Peyer's patch (tissue), 4 donors: Measurements from ENCODE around the gene PHF23. TPM values are rescaled to one million over a fixed set of nuclear protein-coding genes. Genes with fewer than 3 reads are reported as not detected.

Experiments
- DNase-seq, 3 donors: peaks; one replicate each; pipeline ENCODE4 v3.0.0-alpha.2; 2017 to 2019
- H3K27ac ChIP-seq, 4 donors: fragments of 200-600 bp; sonication (generic); one replicate each; pipeline ENCODE4 v1.5.1; 2016 to 2019
- H3K27me3 ChIP-seq, 2 donors: fragments of 200-600 bp; sonication (generic); one replicate each; pipeline ENCODE4 v1.5.1; 2019
- H3K36me3 ChIP-seq, 3 donors: fragments of 200-600 bp; sonication (generic); one replicate each; pipeline ENCODE4 v1.5.1; 2016 to 2019
- H3K4me1 ChIP-seq, 4 donors: fragments of 200-600 bp; sonication (generic); one replicate each; pipeline ENCODE4 v1.5.1; 2016 to 2019
- H3K4me3 ChIP-seq, 4 donors: fragments of 200-600 bp; sonication (generic); 1 replicate in 3 of 4; 2 replicates in 1 of 4; pipeline ENCODE4 v1.5.1; 2016 to 2019; ENCODE audit warnings: mild to moderate bottlenecking in 1 of 4
- H3K9me3 ChIP-seq, 4 donors: fragments of 200-600 bp; sonication (generic); one replicate each; pipeline ENCODE4 v1.5.1; 2016 to 2019; ENCODE audit warnings: mild to moderate bottlenecking in 1 of 4
- CTCF ChIP-seq, 6 experiments: fragments of 450-650 bp in 4 of 6; fragments of 200-600 bp in 2 of 6; sonication (generic) in 1 of 6; IDR thresholded peaks; one replicate each; pipeline ENCODE4 v1.5.1; 2017 to 2019; ENCODE audit warnings: antibody characterized with exemption in 6 of 6, mild to moderate bottlenecking in 3 of 6, moderate library complexity in 1 of 6
- POLR2A ChIP-seq, 2 donors: fragments of 450-650 bp; IDR thresholded peaks; one replicate each; pipeline ENCODE4 v1.5.1; 2017; ENCODE audit warnings: antibody characterized with exemption in 2 of 2, mild to moderate bottlenecking in 2 of 2, moderate library complexity in 2 of 2
- total RNA-seq, 4 donors: library from RNA; depleted of rRNA; stranded (reverse); fragments of >200 nt; gene quantifications; one replicate each; pipeline ENCODE4 v1.1.0, GENCODE V29; 2016

PHF23 gene
- total RNA-seq, 4 donors from 2014 or later = 22.2 to 38.8 (median 35.1) TPM

- no peak for DNase-seq
- Histone ChIP-seq H3K27ac (peak overlapping the region; percentile 98 to 100 (median 98)), H3K9me3 (no peaks in the 10 kb centered on the region), H3K36me3 (peaks cover 0 to 32% (median 0%) of the 10 kb centered on the region in 3 donors), H3K27me3 (no peaks in the 10 kb centered on the region), H3K4me3 (peak overlapping the region; percentile 82 to 100 (median 88)), H3K4me1 (peaks cover 0 to 37% (median 16%) of the 10 kb centered on the region in 4 donors)
- TF ChIP-seq CTCF (IDR thresholded peaks at IDR 0.05) = no peak
- no peak for TF ChIP-seq POLR2A (IDR thresholded peaks at IDR 0.05)
Observed at GRCh38 chr17:7253082-7253481, 13.8 kb upstream of the PHF23 start.

GRCh38 chr17:7252176-7253043 is 13.2 kb upstream of the PHF23 start, which contains the start of gene ELP5:
Gene ELP5 (plus strand): TSS chr17:7252215. CDS start chr17:7252551, 336 bp downstream.
- TF ChIP-seq CTCF (IDR thresholded peaks at IDR 0.05) (peak in 5 of 6 experiments; percentile 22 to 54 (median 37)), POLR2A (IDR thresholded peaks at IDR 0.05) (peak; percentile 66 to 77)
- Histone ChIP-seq H3K27ac (peak within 1 kb of the TSS; percentile 98 to 100 (median 98)), H3K36me3 (peaks cover 0 to 30% (median 0%) of the 10 kb centered on the region in 3 donors), H3K9me3 (no peaks in the 10 kb centered on the region), H3K4me3 (peak within 1 kb of the TSS; percentile 82 to 100 (median 88)), H3K4me1 (peaks cover 0 to 37% (median 16%) of the 10 kb centered on the region in 4 donors), H3K27me3 (no peaks in the 10 kb centered on the region)
- peak; percentile 93 to 98 (median 97) for DNase-seq

- peaks cover 0 to 30% (median 0%) of the 10 kb centered on the region in 3 donors for H3K36me3 ChIP-seq
- no peaks in the 10 kb centered on the region for H3K27me3 ChIP-seq
- H3K4me1 ChIP-seq = peaks cover 0 to 34% (median 16%) of the 10 kb centered on the region in 4 donors
- peak within 1 kb of the TSS; percentile 82 to 100 (median 88) for H3K4me3 ChIP-seq
- no peaks in the 10 kb centered on the region for H3K9me3 ChIP-seq
- DNase-seq = peak; percentile 96 to 99 (median 98)
- TF ChIP-seq CTCF (IDR thresholded peaks at IDR 0.05) (no peak), POLR2A (IDR thresholded peaks at IDR 0.05) (peak in 1 of 2 donors; percentile 78)
- H3K27ac ChIP-seq = peak within 1 kb of the TSS; percentile 98 to 100 (median 98)
Observed at GRCh38 chr17:7251661-7252175, 12.5 kb upstream of the PHF23 start, which contains the start of gene CTDNEP1. Gene CTDNEP1 (minus strand): TSS chr17:7251734. CDS start chr17:7251296, 438 bp downstream.

GRCh38 chr17:7250695-7251627 is 11.7 kb upstream of the PHF23 start:
- Histone ChIP-seq H3K27me3 (no peaks in the 10 kb centered on the region), H3K9me3 (no peaks in the 10 kb centered on the region), H3K4me1 (peaks cover 0 to 33% (median 16%) of the 10 kb centered on the region in 4 donors), H3K36me3 (peaks cover 0 to 30% (median 0%) of the 10 kb centered on the region in 3 donors), H3K4me3 (peak overlapping the region; percentile 82 to 100 (median 88)), H3K27ac (peak overlapping the region; percentile 98 to 100 (median 98))
- no peak for DNase-seq
- TF ChIP-seq POLR2A (IDR thresholded peaks at IDR 0.05) (no peak), CTCF (IDR thresholded peaks at IDR 0.05) (no peak)

GRCh38 chr17:7249830-7250229 is 10.6 kb upstream of the PHF23 start:
- H3K27me3 ChIP-seq = no peaks in the 10 kb centered on the region
- H3K4me1 ChIP-seq = peaks cover 0 to 33% (median 16%) of the 10 kb centered on the region in 4 donors
- peak overlapping the region in 1 of 4 donors; percentile 98 for H3K27ac ChIP-seq
- DNase-seq = no peak
- H3K9me3 ChIP-seq = no peaks in the 10 kb centered on the region
- peak overlapping the region in 3 of 4 donors; percentile 86 to 100 (median 89) for H3K4me3 ChIP-seq
- TF ChIP-seq POLR2A (IDR thresholded peaks at IDR 0.05) (no peak), CTCF (IDR thresholded peaks at IDR 0.05) (no peak)
- H3K36me3 ChIP-seq = peaks cover 0 to 30% (median 0%) of the 10 kb centered on the region in 3 donors
